GM12892 (cell line): ENCODE results near the gene APOH.
A peak's percentile ranks its signal among the peaks of the same experiment; 100 is the strongest.
"Not testable (repeated sequence)": the region's sequence is repeated elsewhere in the genome, so short reads cannot be mapped to it uniquely, and the experiment has no call there.

Experiments used
- DNase-seq: peaks from one replicate; pipeline ENCODE4 v3.0.0; 2011; ENCODE audit not compliant: insufficient read length
- FAIRE-seq: peaks from 2 replicates; lab custom pipeline; 2011; peaks lifted over from hg19 to GRCh38; lab: Jason Lieb, UNC
- POLR2A ChIP-seq: IDR thresholded peaks from 2 replicates; pipeline ENCODE4 v1.6.1; 2011; ENCODE audit warnings: low read depth, low read length, control low read depth
- POLR2AphosphoS5 ChIP-seq: IDR thresholded peaks from 2 replicates; pipeline ENCODE4 v1.6.1; 2011; ENCODE audit warnings: low read depth, low read length, control low read depth
- TAF1 ChIP-seq: IDR thresholded peaks from 2 replicates; pipeline ENCODE4 v1.6.1; 2011; ENCODE audit warnings: low read depth, mild to moderate bottlenecking, control low read depth, low read length, borderline replicate concordance

The APOH gene

DNA sequence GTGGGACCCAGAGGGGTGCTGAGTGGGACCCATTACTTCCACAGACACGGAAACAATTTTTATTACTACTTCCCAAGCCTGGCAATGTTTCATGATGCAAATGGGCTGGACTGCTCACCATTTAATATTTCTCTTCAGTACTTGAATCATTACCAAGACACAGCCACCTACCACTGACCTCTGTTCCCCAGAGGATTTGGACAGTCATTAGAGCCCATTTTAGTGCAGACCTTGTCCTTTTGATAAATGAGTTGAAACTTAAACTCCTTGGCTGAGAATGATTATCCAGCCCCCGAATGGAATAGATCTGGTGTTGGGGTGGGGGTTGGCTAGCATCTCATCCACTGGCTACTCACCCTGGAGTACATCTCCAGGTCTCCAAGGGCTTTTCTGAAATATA, 33.6 kb upstream of the APOH start:
- TF ChIP-seq POLR2AphosphoS5 (no peak), TAF1 (no peak), POLR2A (no peak)
- no peak for FAIRE-seq

DNA sequence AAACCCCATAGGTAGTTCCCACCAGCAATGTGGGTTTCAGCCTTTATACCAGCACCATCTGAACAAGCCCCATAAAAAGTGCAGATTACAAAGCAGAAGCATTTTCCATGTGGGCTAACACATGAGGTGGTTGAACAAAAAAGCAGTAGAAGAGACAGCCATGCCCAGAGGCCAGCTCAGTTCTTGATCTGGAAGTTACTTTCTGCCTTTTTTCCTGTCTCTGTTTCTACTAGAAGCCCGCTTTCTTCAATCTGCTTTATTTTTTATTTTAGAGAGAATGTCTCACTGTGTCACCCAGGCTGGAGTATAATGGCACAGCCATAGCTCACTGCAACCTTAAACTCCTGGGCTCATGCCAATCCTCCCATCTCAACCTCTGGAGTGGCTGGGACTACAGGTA, 31.5 kb upstream of the APOH start:
- no peak for FAIRE-seq
- TF ChIP-seq TAF1 (no peak), POLR2A (no peak), POLR2AphosphoS5 (no peak)
- DNase-seq: no peak

More for the DNA sequence above, 33.6 kb upstream of the APOH start:
- no peak for DNase-seq

DNA sequence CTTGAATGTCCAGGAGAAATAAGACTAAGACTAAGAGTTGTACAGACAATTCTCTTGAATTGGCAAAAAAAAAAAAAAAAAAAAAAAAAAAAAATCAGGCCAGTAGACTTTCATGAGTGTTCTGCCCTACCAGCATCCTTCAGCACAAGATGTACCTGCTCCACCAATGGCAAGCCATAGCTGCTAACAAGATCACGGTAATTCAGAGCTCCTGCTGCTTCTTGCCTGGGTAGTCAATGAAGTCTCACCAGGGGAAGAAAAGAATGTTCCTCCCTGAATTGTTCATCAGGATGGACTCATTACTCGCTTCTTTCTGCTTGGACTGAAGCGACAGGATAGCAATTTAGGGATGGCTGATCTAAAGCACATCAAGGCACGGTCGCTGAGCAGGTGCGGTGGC, 31.1 kb upstream of the APOH start:
- DNase-seq (no peak), FAIRE-seq (no peak)
- TF ChIP-seq POLR2AphosphoS5 (no peak), POLR2A (no peak), TAF1 (no peak)

DNA sequence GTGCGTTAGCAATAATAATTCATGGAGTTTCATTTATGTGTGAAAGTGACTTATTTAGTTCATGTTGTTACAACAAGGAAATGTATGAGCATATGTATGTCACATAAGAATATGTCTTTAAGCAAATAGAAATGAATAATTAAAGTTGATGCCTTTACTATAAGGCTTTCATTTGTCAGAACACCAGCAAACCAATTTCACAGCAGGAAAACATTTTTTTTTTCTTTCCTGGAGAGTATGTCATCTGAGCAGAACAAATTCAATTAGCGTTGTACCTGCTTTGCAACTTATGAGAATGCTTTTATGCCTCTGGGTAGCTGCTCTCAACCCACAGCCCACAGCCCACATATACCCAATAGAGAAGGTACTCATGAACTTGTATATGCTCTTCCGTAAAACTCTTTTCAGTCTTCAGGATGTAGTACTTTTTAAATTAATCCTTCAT, 26.3 kb upstream of the APOH start:
- DNase-seq: no peak
- TF ChIP-seq TAF1 (no peak), POLR2AphosphoS5 (no peak), POLR2A (no peak)
- FAIRE-seq: no peak

DNA sequence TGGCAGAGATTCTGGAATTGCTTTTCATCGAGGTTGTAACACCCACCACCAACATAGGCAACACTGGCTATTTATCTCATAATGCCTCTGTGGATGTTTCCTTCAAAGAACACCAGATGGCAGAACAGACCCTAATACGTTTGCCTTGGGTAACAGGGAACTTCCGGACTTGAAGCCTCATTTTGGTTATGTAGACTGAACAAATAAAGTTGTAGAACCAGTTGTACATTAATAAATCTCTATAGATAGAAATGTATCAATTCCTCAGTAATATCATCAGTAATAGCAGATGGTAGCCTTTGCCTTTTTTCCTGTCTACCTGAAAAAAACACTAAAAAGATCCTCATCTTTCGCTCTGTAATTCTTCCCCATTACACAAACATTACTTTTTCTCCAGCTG, 25.9 kb upstream of the APOH start:
- TF ChIP-seq POLR2AphosphoS5 (no peak), TAF1 (no peak), POLR2A (no peak)
- no peak for DNase-seq
- FAIRE-seq: peak; percentile 51

DNA sequence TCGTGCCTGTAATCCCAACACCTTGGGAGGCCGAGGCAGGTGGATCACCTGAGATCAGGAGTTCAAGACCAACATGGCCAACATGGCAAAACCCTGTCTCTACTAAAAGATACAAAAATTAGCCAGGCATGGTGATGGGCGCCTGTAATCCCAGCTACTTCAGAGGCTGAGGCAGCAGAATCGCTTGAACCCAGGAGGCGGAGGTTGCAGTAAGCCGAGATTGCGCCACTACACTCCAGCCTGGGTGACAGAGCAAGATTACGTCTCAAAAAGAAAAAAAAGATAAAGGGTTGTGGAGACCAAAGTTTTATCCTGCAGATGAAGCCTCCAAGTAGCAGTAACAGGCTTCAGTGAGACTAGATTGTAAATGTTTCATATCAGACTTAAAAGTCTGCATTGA, 24.2 kb upstream of the APOH start:
- FAIRE-seq, DNase-seq: not testable (repeated sequence)

DNA sequence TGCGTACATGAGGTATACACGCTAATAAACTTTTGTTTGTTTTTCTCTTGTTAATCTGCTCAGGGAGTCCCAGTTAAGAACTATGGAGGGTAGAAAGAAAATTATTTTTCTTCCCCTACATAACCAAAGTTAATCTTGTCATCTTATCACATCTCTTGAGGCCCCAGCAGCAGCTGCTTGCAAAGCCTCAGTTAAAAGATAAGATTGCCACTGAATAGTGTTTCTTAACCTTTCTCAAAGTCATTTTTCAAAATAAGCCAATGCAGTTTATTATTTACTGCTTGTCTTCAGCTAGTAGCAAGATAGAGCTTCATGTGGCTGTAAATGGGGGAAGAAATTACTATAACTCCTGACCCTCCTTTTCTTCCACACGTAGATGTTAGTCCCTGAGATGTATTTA, 21.5 kb upstream of the APOH start:
- no peak for TF ChIP-seq POLR2A
- no peak for TF ChIP-seq POLR2AphosphoS5
- TF ChIP-seq TAF1: no peak
- DNase-seq: no peak
- no peak for FAIRE-seq

DNA sequence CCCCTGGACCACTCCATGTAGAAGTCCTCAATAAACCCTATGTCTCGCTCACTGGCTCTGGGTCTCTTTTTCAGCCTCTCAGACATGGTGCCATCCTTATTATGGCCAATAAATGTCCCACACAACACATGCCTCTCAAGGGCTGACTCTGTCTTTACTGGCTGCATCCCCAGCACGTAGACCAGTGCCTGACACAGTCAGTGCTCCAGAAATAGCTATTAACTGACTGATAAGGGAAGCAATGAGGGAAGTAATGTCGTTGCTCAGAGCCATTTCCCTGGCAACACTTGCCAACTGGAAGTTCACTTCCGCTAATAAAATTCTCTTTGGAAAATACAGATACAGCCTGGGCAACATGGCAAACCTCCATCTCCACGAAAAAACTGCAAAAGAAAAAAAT, 19.1 kb upstream of the APOH start:
- no peak for FAIRE-seq
- no peak for TF ChIP-seq TAF1
- TF ChIP-seq POLR2A: no peak
- TF ChIP-seq POLR2AphosphoS5: no peak
- no peak for DNase-seq

DNA sequence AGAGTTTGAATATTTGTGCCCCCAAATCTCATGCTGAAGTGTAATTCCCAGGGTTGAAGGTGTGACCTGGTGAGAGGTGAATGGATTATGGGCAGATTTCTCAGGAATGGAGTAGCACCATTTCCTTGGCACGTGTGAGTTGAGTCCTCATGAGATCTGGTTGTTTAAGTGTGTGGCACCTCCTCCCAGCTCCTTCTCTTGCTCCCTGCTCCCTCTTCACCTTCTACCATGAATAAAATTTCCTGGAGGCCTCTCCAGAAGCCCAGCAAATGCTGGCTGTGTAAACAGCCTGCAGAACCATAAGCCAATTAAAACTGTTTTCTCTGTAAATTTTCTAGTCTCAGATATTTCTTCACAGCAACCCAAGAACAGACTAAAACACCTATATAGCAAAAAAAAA, 12.6 kb upstream of the APOH start:
- no peak for DNase-seq
- no peak for FAIRE-seq
- TF ChIP-seq POLR2A (no peak), POLR2AphosphoS5 (no peak), TAF1 (no peak)

DNA sequence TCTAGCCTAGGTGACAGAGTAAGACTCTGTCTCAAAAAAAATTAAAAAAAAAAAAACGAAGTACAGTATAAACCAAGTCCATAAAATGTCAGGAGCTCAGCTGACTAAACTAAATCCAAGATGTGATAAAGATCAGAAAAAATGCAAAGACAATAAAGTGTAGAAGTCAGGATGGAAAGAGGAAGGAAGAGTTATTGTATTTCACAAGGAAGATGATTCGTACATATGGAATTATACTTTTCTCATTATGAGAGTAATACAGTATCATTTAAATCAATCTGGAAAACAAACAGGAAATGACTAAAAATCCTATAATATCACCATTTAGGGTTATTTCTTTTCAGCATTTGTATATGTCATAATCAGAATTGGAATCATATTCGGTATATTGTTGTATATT, 11.4 kb upstream of the APOH start:
- FAIRE-seq (no peak), DNase-seq (no peak)
- TF ChIP-seq POLR2A (no peak), POLR2AphosphoS5 (no peak), TAF1 (no peak)

DNA sequence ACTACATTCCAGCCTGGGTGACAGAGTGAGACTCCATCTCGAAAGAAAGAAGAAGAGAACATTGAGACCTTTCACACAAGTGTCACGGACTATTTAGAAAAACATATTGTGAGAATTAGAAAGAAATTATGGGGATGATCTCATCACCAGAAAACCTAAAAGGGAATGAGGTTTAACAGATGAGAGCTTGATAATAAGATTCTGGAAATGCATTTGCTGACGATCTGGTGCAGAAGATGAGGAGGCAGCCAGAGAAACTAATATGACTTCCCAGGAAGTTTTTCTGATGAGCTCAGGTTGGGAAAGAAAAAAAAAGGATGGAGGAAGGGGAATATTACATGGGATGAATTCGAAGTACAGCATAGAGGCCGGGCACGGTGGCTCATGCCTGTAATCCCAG, 10.8 kb upstream of the APOH start:
- FAIRE-seq (no peak), DNase-seq (no peak)
- TF ChIP-seq POLR2AphosphoS5 (no peak), POLR2A (no peak), TAF1 (no peak)

DNA sequence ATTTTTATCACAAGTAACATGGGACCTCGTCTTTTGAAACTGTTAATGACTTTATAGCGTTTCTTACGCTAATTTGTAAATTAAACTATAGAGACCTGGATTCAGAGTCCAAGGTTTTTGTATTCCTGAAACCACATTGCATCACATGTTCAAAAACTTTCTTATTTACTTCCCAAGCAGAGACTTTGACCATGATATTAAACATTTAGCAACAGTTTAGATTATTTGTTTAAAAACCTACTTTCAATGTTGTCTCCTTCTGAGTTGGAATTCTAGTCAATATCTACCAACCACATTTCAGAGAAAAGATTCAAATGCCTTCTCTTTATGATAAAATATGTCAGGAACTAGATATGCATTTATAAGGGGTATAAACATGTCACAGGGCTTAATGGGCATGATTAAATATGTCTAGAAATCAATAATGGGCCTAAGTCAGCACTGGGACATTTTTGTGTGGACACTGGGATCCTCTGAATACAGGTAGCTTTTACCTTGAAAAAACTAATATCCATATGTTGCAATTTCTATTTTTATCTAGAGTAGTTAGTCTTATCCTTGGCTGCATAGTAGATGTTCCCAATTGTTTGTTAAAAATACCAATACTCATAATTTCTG, 6.3 kb upstream of the APOH start:
- DNase-seq (no peak), FAIRE-seq (no peak)
- TF ChIP-seq POLR2AphosphoS5 (no peak), POLR2A (no peak), TAF1 (no peak)

DNA sequence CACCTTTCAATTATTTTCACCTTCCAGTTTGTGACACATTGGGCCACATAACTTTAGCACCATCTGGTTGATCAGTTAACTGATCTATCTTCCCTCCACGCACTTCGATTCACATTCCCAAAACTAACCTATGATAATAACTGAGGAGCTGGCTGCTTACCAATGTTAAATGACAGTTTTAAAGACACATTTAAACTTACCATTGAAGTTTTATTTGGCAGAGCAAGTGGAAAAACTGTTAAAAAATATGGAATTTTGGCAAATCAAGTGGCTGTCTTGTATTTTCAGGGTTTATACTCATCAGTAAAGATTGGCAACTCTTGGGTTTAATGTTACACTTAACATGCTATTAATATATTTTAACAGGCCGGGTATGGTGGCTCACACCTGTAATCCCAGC, 5.4 kb upstream of the APOH start:
- TF ChIP-seq TAF1 (no peak), POLR2A (no peak), POLR2AphosphoS5 (no peak)
- no peak for FAIRE-seq
- no peak for DNase-seq
